ENCODE results near the gene MYD88. TPM values are rescaled to one million over a fixed set of nuclear protein-coding genes. Genes with fewer than 3 reads are reported as not detected.
A peak's percentile ranks its signal among the peaks of the same experiment; 100 is the strongest.
"Not testable (repeated sequence)": the region's sequence is repeated elsewhere in the genome, so short reads cannot be mapped to it uniquely, and the experiment has no call there.

MYD88 gene
- total and polyA plus RNA-seq, 2 donors from 2014 or later: 20.8 to 34.5 TPM

DNA sequence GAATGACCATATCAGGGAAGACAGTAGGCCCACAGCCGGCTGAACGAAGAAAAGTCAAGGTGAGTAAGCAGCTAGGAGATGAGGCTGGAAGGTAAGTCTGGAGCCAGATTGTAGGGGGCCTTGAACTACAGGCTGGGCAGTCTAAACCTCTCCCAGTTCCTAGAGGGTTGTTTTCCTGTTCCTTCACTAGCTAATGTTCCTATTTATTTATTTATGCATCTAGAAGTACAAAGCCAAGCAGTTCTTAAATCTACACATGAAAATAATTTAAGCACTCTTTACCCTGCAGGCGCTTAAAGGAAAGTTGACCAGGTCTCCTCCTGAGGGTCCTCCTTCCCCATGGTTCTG is 5.3 kb upstream of the MYD88 start:
- intact Hi-C loops (cut with DNase I): no loop called here
- Histone ChIP-seq H3K4me1 (ENCODE audit: control insufficient read depth in 2 of 3, insufficient read depth in 2 of 3, low read depth in 1 of 3, low read length in 3 of 3) (peaks cover 0 to 53% (median 38%) of the 10 kb centered on the region in 3 donors), H3K27me3 (ENCODE audit: control insufficient read depth, insufficient read depth, low read length) (no peaks in the 10 kb centered on the region), H3K9me3 (ENCODE audit: control insufficient read depth in 2 of 3, insufficient read depth in 1 of 3, low read length in 3 of 3) (no peaks in the 10 kb centered on the region), H3K4me3 (ENCODE audit: low read length in 3 of 3) (peak overlapping the region in 1 of 3 donors; percentile 19), H3K27ac (ENCODE audit: low read depth in 2 of 2, low read length in 2 of 2) (peak overlapping the region; percentile 56 to 61), H3K9ac (ENCODE audit: low read length in 3 of 3) (no peak overlapping the region), H3K36me3 (ENCODE audit: control insufficient read depth in 2 of 3, insufficient read depth in 3 of 3, low read length in 3 of 3) (peaks cover 5 to 56% (median 25%) of the 10 kb centered on the region in 3 donors)
- no peak for DNase-seq
- TF ChIP-seq, protein P1, sequence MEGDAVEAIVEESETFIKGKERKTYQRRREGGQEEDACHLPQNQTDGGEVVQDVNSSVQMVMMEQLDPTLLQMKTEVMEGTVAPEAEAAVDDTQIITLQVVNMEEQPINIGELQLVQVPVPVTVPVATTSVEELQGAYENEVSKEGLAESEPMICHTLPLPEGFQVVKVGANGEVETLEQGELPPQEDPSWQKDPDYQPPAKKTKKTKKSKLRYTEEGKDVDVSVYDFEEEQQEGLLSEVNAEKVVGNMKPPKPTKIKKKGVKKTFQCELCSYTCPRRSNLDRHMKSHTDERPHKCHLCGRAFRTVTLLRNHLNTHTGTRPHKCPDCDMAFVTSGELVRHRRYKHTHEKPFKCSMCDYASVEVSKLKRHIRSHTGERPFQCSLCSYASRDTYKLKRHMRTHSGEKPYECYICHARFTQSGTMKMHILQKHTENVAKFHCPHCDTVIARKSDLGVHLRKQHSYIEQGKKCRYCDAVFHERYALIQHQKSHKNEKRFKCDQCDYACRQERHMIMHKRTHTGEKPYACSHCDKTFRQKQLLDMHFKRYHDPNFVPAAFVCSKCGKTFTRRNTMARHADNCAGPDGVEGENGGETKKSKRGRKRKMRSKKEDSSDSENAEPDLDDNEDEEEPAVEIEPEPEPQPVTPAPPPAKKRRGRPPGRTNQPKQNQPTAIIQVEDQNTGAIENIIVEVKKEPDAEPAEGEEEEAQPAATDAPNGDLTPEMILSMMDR (IDR thresholded peaks at IDR 0.05; ENCODE audit: borderline replicate concordance, extremely low read depth, insufficient read depth): no peak
- no peak for FAIRE-seq

DNA sequence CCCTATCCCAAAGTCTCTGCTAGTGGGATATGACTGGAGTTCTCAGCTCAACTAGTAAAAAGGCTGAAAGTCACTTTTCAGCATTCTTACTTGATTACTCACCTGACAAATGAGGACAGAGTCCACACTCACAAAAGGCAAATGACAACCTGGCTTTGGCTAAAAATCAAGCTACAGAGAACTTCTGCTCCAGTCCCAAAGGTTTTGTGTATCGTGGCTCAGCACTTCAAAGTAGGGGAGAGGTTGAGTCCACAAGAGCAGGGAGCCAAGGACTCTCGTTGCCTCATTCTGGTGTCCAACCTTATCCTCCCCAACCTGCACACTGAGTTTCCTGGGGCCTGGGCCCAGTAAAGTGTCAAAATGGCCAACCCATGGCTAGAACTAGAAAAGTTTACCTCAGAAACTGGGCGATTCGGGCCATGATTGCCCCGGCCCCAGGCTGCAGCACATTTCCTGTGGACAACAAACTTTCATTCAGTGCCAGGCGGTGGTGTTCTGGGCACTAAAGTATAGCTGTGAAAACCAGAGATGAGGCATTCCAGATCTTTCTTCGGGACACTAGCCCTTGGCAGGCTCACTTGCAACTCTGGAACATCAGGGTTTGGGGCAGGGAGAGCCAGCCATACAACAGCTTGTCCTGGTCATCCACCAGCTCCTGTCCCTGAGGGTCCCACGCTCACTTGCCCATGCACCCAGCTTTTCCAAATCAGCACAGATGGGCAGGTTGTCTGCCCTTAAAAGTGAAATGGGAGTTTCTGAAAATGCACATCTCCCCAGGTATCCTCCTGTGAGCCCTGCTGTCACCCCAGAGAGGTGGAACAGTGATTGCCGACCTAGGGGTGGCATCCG is 4.7 kb upstream of the MYD88 start:
- peak overlapping the region in 1 of 3 donors; percentile 82 for H3K4me3 ChIP-seq (ENCODE audit: low read length in 3 of 3)
- TF ChIP-seq, protein P1 (IDR thresholded peaks at IDR 0.05; ENCODE audit: borderline replicate concordance, extremely low read depth, insufficient read depth): no peak
- FAIRE-seq (no peak), DNase-seq (peak in 2 of 5 donors; percentile 24 to 48)
- peak overlapping the region; percentile 61 to 74 for H3K27ac ChIP-seq (ENCODE audit: low read depth in 2 of 2, low read length in 2 of 2)
- no peaks in the 10 kb centered on the region for H3K27me3 ChIP-seq (ENCODE audit: control insufficient read depth, insufficient read depth, low read length)
- intact Hi-C loops (cut with DNase I): no loop called here
- peaks cover 5 to 52% (median 24%) of the 10 kb centered on the region in 3 donors for H3K36me3 ChIP-seq (ENCODE audit: control insufficient read depth in 2 of 3, insufficient read depth in 3 of 3, low read length in 3 of 3)
- peak overlapping the region in 1 of 3 donors; percentile 80 for H3K9ac ChIP-seq (ENCODE audit: low read length in 3 of 3)
- H3K4me1 ChIP-seq (ENCODE audit: control insufficient read depth in 2 of 3, insufficient read depth in 2 of 3, low read depth in 1 of 3, low read length in 3 of 3): peaks cover 0 to 53% (median 39%) of the 10 kb centered on the region in 3 donors
- no peaks in the 10 kb centered on the region for H3K9me3 ChIP-seq (ENCODE audit: control insufficient read depth in 2 of 3, insufficient read depth in 1 of 3, low read length in 3 of 3)

DNA sequence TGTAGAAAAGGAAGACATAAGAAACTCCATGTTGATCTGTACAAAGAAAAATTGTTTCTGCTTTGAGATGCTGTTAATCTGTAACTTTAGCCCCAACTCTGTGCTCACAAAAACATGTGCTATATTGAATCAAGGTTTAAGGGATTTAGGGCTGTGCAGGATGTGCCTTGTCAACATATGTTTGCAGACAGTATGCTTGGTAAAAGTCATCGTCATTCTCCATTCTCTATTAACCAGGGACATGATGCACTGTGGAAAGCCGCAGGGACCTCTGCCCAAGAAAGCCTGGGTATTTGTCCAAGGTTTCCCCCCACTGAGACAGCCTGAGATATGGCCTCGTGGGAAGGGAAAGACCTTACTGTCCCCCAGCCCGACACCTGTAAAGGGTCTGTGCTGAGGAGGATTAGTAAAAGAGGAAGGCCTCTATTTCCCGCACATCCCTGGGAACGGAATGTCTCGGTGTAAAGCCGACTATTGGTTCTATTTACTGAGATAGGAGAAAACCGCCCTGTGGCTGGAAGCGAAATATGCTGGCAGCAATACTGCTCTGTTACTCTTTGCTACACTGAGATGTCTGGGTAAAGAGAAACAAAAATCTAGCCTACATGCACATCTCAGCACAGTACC is 3.8 kb upstream of the MYD88 start:
- peak overlapping the region; percentile 47 to 74 for H3K27ac ChIP-seq (ENCODE audit: low read depth in 2 of 2, low read length in 2 of 2)
- H3K9me3 ChIP-seq (ENCODE audit: control insufficient read depth in 2 of 3, insufficient read depth in 1 of 3, low read length in 3 of 3); H3K27me3 ChIP-seq (ENCODE audit: control insufficient read depth, insufficient read depth, low read length); intact Hi-C loops (cut with DNase I); DNase-seq; FAIRE-seq: not testable (repeated sequence)
- H3K9ac ChIP-seq (ENCODE audit: low read length in 3 of 3): peak overlapping the region in 1 of 3 donors; percentile 80
- H3K36me3 ChIP-seq (ENCODE audit: control insufficient read depth in 2 of 3, insufficient read depth in 3 of 3, low read length in 3 of 3): peaks cover 5 to 44% (median 19%) of the 10 kb centered on the region in 3 donors
- H3K4me3 ChIP-seq (ENCODE audit: low read length in 3 of 3): peak overlapping the region in 2 of 3 donors; percentile 72 to 82
- peaks cover 0 to 53% (median 39%) of the 10 kb centered on the region in 3 donors for H3K4me1 ChIP-seq (ENCODE audit: control insufficient read depth in 2 of 3, insufficient read depth in 2 of 3, low read depth in 1 of 3, low read length in 3 of 3)

DNA sequence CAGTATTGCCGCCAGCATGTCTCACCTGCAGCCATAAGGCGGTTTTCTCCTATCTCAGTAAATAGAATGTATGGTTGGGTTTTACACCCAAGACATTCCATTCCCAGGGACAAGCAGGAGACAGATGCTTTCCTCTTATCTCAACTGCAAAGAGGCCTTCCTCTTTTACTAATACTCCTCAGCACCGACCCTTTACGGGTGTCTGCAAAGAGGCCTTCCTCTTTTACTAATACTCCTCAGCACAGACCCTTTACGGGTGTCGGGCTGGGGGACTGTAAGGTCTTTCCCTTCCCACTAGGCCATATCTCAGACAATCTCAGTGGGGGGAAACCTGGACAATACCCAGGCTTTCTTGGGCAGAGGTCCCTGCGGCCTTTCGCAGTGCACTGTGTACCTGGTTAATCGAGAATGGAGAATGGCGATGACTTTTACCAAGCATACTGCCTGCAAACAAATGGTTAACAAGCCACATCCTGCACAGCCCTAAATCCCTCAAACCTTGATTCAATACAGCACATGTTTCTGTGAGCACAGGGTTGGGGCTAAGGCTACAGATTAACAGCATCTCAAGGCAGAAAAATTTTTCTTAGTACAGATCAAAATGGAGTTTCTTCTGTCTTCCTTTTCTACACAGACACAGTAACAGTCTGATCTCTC is 2.7 kb upstream of the MYD88 start:
- H3K4me3 ChIP-seq (ENCODE audit: low read length in 3 of 3): peak overlapping the region; percentile 70 to 82 (median 72)
- H3K27me3 ChIP-seq (ENCODE audit: control insufficient read depth, insufficient read depth, low read length); FAIRE-seq; DNase-seq; intact Hi-C loops (cut with DNase I); H3K9me3 ChIP-seq (ENCODE audit: control insufficient read depth in 2 of 3, insufficient read depth in 1 of 3, low read length in 3 of 3): not testable (repeated sequence)
- peaks cover 5 to 37% (median 15%) of the 10 kb centered on the region in 3 donors for H3K36me3 ChIP-seq (ENCODE audit: control insufficient read depth in 2 of 3, insufficient read depth in 3 of 3, low read length in 3 of 3)
- peak overlapping the region in 1 of 2 donors; percentile 59 for H3K27ac ChIP-seq (ENCODE audit: low read depth in 2 of 2, low read length in 2 of 2)
- peaks cover 0 to 47% (median 42%) of the 10 kb centered on the region in 3 donors for H3K4me1 ChIP-seq (ENCODE audit: control insufficient read depth in 2 of 3, insufficient read depth in 2 of 3, low read depth in 1 of 3, low read length in 3 of 3)
- peak overlapping the region in 2 of 3 donors; percentile 54 to 80 for H3K9ac ChIP-seq (ENCODE audit: low read length in 3 of 3)

Data from kidney (tissue), 14 donors.